Activated CD4-positive, alpha-beta T cell treated with anti-CD3 and anti-CD28 coated beads, Interleukin-10, Interleukin-2, amounts not matched to agents 100 ng/mL and 50 ng/mL, durations not matched to agents 16 hours and 8 hours (primary cell): ENCODE measurements around the gene LONP1.
"Not testable (repeated sequence)": the region's sequence is repeated elsewhere in the genome, so short reads cannot be mapped to it uniquely, and the experiment has no call there.

Source experiments
- DNase-seq: peaks from one replicate; pipeline ENCODE4 v3.0.0-alpha.2; 2020

Gene LONP1

DNA sequence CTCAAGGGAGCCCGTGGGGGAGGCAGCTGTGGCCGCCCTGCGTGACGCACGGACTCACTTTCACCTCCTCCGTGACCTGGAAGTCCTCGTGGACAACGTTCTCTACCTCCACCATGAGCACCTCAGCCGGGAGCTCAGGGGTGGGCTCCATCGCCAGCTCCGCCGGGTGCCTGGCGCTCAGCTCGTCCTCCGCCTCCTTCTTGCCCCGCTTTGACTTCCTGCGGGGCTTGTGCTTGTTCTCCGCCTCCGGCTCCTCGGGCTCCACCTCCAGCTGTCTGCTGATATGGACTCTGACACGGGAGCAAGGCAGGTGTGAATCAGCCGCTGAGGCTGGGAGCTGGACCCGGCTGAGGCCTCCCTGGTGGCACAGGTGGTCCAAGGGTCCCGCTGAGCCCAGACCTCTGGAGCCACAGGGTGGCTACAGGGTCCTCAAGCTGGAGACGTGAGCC is 8.2 kb downstream of the LONP1 start:
- no peak for DNase-seq

DNA sequence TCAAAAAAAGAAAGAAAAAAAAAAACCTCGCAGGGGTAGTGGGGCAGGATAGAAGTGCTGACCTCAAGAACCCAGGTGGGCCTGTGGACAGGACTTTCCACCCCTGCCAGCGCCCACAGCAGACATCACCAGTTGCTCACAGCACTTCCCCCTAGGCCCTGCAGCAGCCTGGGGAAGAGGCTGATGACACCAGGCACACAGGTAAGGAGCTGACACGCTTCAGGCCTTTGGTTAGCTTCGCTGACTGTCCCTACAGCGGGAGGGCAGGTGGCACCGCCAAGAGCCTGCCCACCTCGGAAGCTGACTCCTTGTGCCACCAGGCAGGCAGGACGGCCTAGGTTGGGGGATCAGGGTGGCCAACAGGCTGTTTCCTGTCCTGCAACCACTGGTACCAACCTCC is 8.9 kb downstream of the LONP1 start:
- DNase-seq: no peak

DNA sequence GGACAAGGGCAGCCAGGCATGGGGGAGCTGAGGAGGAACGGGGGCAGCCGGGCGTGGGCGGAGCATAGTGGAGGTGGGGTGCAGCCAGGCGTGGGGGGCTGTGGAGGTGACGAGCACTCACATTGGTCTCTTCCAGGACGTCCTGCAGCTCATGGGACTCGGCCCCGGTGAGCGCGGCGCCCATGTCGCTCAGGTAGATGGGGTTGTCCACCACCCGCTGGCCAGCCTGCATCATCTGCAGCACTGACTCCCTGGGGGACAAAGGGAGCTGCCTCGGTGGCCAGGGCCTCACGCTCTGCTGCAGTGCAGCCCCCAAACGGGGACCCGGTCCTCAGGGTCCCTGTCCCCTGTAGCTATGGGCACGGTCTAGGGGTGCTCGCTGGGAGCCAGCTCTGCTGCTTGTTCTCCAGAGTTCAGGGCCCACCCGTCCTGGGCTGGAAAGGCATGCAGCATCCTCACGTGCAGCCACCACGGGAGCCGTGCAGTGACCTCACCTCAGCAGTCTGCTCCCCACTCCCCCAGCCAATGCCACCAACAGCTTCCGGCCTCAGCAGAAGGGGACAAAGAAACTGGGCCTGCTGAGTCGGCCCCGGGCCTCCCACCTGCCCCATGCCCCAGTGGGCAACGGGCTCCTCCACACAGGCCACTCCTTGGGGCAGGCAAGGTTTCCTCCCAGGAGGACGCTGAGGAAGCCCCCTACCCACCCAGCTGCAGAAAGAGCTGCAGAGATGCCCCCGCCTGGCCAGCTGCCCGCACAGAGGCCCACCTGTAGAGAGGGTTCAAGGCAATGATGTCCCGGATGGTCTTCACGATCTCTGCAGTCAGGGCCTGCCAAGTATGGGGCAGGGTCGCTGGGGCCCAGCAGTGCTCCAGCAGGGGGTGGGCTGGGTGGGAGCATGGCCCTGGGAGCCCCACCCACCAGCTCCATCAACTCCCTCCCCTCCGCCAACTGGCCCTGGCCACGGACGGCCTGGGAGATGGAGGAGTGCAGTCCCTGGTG is 12.1 kb downstream of the LONP1 start:
- no peak for DNase-seq

DNA sequence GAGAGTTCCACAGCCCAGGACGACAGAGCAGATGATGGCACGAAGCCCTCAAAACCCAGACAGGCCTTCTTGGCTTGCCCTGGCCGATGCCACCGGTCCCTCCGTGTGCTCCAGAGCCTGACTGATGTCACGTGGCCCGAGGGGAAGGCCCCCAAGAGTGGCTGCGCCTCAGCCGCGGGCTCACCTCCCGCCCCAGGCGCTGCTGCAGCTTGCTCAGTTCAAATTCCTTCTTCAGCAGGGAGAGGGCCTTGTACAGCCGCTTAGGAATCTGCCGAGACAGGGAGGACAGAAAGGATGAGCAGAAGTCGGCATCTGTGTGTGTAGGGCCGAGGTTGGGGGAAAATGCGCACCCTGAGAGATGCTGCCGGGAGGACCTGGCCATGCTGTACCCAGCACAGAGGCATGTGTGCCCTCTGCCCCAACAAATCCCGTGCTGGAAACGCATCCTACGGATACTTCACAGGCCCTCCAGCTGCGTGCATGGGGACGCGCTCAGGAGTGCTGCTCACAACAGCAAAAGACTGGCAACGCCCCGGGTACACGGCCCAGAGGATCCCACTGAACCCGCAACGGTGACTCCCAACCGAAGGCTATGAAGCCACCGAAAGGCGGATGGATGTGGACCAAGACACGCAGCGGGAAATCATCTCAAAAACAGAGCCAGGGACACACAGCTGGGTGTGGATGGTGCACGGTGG is 12.9 kb downstream of the LONP1 start:
- DNase-seq: no peak

DNA sequence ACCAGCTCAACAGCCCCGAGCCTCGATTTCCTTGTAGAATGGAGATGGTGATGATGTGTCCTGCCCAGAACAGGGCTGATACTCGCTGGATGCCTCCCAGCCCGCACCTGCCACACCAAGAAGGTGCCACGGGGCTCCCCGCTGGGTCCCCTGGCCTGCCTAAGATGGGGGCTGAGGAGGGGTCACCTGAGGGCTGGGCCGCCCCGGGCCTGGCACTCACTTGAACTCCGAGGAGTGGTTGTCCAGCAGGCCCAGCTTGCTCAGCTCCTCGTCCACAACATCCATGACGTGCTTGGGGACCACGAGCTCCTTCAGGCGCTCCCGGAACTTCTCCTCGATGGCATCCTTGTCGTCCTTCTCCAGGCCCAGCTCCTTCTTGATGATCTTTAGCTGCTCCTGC is 14.4 kb downstream of the LONP1 start:
- DNase-seq: no peak

DNA sequence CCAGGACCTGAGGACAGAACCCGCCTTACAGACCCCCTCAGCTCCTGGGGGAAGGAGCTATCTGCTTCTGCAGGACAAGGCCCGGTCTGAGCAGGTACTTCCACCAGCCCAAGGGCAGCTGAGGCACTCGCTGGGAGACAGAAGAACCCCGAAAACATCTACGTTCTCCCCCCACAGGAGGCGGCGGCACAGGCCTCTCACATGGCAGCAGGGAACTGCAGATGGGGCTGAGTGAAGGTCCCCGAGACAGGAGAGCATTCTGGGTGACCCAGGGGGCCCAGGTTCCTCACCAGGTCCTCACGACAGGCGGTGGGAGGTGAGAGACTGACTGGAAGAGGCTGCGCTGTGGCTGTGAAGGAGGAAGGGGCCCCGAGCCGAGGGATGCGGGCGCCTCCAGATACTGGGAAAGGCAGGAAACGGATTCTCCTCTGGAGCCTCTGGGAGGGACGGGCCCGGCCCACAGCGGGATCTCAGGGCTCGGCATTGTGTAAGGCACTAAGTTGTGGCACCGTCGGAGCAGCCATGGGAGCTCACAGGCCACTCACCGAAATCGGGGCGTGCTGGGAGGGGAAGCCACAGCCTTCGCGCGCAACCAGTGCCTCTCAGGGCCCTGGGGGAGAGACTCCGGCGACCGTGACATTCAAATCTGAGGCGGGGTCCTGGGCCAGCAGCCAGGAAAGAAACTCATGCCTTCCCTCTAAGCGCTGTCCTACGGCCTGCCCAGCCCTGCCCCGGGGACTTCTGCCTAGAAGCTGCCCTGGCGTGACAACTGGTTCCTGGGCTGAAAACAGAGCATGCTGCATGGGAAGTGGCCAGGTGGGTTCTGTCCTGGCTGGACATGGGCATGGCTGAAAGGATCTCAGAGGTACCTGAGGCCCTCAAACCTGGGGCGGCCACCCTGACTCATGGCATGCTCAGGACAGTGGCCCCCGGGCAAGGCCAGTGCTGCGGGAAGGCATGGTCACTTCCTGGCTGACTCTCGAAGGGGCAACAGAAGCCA is 15.8 kb downstream of the LONP1 start:
- no peak for DNase-seq

DNA sequence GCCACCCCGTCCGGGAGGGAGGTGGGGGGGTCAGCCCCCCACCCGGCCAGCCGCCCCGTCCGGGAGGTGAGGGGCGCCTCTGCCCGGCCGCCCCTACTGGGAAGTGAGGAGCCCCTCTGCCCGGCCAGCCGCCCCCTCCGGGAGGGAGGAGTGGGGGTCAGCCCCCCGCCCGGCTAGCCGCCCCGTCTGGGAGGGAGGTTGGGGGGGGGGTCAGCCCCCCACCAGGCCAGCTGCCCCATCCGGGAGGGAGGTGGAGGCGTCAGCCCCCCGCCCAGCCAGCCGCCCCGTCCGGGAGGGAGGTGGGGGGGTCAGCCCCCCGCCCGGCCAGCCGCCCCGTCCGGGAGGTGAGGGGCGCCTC is 17.9 kb downstream of the LONP1 start:
- not testable (repeated sequence) for DNase-seq

DNA sequence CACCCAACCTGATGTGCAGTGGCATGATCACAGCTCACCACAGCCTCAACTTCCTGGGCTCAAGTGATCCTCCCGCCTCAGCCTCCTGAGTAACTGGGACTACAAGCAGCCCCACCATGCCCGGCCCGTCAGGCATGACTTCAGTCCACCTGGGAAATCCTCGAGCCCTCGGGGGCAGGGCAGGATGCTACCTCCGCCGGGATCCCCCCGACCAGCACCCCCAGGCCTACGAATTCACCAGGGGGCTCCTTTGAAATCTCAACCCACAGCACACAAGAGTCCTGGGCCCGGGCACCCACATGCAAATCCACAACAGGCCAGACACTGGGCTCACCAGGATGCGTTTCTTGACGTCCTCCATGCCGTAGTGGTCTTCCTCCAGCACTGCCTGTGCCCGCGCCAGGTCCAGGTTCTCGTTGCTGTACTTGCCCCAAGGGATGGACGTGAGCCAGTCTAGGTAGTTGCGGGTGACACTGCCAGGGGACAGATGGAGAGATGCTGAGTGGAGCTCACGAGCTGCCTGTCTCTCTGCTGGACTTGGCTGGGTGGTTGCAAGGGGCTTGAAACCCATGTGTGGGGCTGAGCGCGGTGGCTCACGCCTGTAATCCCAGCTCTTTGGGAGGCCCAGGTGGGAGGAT is 19.4 kb downstream of the LONP1 start:
- DNase-seq: no peak

DNA sequence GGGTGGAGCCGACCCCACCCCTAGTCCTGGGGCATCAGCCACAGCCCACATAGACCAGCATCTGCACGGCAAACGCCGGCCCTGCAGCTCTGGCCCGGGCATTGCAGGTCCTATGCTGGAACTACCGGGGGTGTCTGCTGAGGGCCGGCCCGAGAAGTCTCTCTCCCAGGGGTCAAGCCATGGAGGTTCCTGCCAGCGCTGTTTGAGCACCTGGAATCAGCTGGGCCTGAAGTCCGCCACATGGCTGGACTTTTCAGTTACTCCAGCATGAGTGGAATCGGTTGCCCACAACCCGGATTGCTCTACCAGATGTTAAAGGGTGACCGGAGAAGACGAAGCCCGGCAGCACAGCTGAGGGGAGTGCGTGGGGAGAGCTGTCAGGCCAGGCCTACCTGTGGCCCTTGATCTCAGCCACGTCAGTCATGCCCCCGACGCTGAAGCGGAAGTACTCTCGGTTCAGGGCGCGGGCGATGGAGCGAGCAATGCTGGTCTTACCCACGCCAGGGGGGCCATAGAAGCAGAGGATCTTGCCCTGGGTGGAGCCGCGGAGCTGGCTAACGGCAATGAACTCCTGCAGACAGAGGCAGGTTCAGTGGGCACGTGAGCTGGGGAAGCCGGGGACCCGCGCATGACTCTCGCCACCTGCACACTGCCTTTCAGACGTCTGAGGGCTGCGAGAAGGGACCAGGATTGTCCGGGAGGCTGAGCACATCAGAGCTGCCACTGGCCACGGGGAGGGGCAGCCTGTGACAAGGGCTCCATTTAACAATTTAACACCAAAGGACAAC is 21.1 kb downstream of the LONP1 start:
- no peak for DNase-seq

DNA sequence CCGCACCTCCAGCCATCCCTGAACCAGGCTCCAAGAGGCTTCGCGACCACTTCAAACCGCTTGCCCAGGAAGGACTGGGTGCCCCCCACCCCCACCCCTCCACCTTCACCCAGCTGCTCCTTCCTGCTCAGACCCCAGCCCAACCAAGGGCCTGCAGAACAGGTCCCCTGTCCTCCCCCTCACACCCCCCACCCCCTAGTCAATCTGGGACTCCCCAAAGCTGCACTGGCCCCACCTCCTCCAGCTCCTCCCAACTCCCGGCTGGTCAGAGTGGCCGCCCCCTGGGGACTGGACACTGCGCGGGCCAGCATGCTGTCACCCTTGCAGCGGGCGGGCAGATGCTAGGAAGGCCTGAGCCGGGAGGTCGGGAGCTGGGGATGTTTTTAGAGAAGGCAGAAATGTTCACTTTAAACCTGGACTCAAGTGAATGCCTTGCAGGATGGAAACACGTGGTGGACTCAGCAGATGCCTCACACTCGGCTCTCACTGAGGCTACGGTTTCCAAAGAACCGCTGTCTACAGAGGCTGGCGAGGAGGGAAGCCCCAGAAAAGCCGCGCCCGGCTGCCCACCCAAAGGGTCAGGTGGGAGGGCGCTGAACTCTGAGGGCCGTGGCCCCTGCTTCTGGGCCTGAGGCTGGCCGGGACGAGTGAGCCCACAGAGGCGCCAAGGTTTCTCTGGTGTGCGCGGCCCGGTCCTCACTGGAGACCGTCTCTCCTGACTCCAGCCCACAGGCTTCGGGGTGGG is 21.9 kb downstream of the LONP1 start:
- DNase-seq: no peak

DNA sequence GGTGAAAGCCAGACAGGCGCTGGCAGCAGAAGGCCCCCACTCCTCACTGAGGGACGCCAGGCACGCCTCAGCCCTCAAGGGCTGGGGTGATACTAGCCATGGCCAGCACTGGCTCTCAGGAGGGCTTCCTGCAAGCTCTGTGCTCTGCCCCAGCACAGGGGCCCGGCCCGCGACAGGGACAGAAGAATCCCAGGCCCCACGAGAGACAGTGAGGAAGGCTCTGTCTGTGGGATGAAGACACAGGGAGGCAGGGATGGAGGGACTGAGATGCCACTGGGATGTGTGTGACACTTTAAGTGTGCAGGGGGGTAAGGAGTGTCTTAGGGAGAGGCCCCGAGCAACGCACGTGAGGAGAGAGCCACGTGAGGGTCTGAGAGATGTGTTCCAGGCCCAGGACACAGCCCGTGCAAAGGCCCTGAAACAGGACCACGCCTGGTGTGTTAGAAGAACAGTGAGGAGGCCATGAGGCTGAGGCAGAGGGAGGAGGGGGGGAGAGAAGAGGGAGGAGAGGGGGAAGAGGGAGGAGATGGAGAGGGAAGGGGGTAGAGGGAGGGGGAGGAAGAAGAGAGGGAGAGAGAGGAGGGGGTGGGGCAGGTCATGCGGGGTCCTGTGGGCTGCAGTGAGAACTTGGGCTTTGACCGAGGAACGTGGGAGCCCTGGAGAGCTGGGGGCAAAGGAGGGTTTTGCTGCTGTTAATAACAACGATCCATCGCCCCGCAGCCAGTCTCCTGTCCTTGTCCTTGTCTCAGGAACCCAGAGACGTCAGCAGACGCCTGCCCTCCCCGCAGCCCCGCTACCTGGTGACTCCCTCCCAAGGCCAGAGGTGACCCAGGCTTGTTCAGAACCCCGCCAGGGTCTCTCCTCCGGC is 22.7 kb downstream of the LONP1 start:
- no peak for DNase-seq

DNA sequence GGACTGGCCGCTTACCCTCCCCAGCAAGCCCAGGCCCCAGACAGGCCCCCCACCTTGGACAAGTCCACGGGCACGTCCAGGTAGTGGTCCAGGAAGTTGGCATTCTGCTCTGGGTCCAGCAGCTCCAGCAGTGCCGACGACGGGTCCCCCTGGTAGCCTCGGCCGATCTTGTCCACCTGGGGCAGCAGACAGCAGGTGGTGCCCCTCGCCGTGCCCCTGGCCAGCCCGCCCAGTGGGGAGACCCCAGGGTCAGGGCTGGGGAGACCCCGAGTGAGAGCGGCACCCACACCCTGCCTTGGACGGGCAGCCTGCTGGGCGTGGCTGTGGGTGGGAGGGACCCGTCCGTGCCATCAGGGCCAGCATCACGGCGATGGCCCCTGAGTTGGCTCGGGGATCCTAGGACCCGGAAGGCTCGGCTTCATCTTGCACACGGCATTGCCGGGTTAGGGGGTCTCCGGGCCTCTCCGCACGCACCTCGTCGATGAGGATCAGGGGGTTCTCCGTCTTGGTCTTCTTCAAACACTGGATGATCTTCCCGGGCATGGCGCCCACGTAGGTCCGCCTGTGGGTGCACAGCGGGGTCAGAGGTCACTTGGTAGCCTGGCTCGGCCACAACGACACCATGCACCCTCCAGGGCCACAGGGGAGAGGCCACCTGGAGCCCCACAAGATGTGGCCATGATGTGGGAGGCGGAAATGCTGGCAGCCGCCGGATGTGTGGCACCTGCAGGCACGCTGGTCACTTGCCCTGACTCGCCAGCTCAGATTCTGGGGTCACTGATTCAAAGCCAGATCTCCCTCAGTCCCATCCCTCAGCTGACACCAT is 23.5 kb downstream of the LONP1 start:
- no peak for DNase-seq

DNA sequence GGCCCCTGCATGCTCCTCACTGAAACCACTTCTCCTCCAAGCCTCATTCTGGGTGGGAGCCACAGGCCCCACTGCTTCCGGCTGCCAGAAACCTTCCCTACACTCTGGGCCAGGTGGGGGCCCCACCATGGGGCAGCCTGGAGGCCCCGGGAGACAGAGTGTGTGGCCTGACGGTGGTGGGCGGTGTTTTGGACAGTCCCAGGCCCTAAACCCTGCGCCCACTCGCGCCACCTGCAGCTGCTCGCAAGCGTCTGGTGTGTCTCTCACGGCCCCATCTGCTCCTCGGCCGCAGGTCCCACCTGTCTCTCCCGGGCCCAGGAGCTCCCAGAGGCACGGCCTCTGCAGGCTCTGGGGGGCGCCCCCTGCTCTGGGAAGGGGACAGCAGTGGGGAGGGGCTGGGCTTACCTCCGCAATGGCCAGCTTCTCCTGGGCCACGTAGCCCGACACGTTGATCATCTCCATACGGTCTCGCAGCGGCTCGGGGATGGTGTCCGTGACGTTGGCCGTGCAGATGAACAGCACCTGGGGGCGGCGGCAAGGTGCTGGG is 24.2 kb downstream of the LONP1 start:
- no peak for DNase-seq

DNA sequence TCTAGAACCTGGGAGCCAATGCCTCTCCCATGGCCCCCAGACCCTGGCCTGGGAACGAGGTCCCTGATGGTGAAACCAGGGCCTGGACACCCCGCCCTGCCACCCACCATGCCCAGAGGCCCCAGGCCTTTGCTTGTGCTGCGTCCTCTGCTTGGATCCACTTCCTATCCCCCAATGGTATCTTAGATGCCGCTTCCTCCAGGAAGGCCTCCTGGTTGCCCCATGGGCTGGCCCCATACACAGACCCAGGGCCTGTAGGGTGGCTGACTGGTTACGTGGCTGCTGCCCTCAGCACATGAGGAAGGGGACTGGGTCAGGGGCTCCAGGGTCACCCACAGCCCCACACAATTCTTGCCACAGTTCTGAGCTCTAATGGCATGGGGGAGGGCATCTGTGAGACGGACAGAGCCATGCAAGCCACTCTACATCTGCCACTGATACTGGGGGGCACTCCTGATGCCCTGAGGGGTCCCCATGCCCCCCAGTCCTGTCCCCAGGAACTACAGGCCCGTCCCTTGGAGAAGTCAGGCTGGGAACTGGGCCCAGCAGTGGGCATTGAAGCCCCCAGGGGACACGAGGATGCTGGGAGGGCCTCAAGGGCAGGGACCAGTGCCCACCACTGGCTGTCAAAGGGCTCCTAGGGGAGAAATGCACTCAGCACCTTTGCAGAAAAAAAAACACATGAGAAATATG is 24.8 kb downstream of the LONP1 start:
- no peak for DNase-seq

DNA sequence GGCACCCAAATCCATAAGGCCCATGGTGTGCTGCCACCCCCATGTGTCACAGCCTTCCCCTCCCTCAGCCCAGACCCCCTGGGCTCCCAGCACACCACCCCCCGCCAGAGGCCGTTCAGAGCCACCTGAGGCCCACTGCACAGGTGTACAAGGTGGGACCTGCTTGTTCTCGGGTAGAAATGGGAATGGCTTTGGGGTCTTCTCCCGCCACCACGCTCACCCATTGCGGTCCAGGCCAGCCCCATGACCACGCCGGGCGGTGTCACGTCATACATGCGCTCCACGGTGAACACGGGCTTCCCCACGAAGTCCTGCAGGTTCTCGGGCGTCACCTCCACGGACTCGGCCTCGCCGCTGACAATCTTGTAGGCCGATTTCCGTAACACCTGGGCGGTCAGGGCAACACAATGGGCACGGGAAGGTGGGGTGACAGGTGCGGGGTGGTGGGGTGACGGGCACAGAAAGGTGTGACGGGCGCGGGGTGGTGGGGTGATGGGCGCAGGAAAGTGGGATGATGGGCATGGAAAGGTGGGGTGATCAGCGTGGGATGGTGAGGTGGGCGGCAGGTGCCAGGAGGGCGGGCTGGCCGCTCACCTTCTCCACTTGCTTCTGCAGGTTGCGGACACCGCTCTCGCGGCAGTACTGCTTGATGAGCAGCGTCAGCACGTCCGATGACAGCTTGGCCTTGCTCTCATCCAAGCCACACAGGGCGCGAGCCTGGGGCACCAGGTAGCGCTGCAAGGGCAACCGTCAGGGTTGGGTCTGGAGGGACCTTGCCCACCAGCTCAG is 25.6 kb downstream of the LONP1 start:
- no peak for DNase-seq

DNA sequence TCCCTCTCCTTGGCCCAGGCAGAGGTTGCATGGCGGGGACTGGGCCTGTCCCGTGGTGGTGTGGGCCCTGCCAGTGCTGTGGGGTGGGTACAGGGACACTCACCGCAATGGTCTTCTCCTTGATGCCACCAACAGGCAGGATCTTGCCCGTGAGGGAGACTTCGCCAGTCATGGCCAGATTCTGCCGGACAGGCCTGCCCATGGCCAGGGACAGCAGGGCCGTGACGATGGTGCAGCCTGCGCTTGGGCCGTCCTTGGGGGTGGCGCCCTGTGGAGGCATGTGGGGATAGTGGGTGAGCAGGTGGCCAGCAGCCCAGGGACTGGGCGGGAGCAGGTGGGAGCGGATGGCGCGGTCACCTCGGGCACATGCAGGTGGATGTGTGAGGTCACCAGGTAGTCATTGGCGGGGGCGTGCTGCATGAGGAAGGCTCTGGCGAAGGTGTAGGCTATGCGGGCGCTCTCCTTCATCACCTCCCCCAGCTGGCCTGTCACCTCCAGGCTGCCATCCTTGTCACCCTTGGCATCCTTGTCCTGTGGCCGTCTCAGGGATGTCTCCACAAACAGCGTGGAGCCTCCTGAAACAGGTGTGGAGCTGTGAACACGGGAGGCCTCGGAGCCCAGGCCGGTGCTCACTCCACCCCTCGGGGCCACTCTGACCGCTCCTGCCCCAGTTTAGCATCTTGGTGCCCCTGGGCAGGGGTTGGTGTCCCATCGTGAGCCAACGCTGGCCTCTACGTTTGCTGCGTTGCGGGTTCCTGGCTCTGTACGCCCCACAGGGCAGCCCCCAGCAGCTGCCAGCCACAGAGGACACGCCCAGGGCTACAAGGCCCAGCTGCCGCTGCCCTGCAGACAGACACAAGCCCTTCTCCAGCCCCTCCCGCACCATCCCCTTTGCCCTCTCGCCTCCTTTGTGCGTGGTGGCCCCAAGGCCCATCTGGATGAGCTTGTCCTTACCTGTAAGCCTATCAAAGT is 26.5 kb downstream of the LONP1 start:
- DNase-seq: peak; percentile 31
